ENCODE data around the gene VIL1. TPM values are rescaled to one million over a fixed set of nuclear protein-coding genes. Genes with fewer than 3 reads are reported as not detected.

The VIL1 gene
- total and polyA plus RNA-seq, 9 of the 15 experiments (the other 6 are each of a cell fraction or from before 2014, with no cell fraction given) = 0.51 to 2.7 (median 1.2) TPM

DNA sequence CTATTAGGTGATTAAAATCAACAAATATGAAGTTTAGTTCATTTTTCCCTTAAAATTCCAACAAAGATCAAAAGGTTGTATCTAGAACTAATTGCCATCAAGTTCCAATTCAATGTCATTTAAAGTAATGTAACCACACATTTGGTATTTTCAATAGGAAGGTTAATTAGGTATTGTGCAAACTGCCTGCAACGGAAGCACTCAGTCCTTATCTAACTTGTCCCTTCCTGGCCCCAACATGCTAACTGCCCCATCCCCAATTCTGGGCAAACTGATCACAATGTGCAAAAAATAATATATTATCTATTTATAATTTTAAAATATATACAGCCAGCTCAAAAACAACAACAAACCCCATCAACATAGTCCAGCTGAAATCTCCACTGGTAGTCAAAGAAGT lies 33.2 kb downstream of the VIL1 start:
- Histone ChIP-seq H3K9ac (ENCODE audit: insufficient read depth in 1 of 2, low read depth in 2 of 2, low read length in 2 of 2) (no peak overlapping the region; a peak in 1 of 4 replicates), H3K27ac (ENCODE audit: extremely low read depth, low read depth, low read length) (peak overlapping the region; percentile 47; the same call in 1 of the 3 replicates), H3K27me3 (ENCODE audit: control insufficient read depth in 2 of 2, insufficient read depth in 2 of 2, low read length in 2 of 2) (no peaks in the 10 kb centered on the region), H3K4me3 (no peak overlapping the region), H3K4me2 (ENCODE audit: insufficient read depth, low read length) (no peak overlapping the region), H2AFZ (ENCODE audit: low read depth, low read length) (no peak overlapping the region), H4K20me1 (replicated peaks; ENCODE audit: control insufficient read depth, insufficient read depth, low read length) (no peaks in the 10 kb centered on the region), H3K36me3 (ENCODE audit: control insufficient read depth, insufficient read depth, low read length) (peaks cover 57% of the 10 kb centered on the region), H3K4me1 (replicated peaks in 1 of 2; ENCODE audit: control insufficient read depth in 2 of 2, insufficient read depth in 2 of 2, low read length in 2 of 2) (peaks cover 0 to 3% of the 10 kb centered on the region in 2 experiments; a peak in 2 of 5 replicates), H3K79me2 (ENCODE audit: control insufficient read depth, insufficient read depth, low read length) (no peaks in the 10 kb centered on the region), H3K9me3 (replicated peaks; ENCODE audit: control insufficient read depth, insufficient read depth, low read depth, low read length) (no peaks in the 10 kb centered on the region), H3K9me1 (ENCODE audit: control insufficient read depth, insufficient read depth, low read length) (no peaks in the 10 kb centered on the region)
- intact Hi-C loops (cut with micrococcal nuclease) = loop anchor here (5.0 kb wide), 1 partner anchor 45 kb away; no protein-coding TSS in a partner anchor
- in situ Hi-C loops (cut with MboI) = no loop called here
- CTCF ChIA-PET (ENCODE audit: low intra/inter-chr PET ratio) = no interaction called here
- no TSS peak for BruUV-seq (replicated peaks)
- POLR2A ChIA-PET = no interaction called here
- FAIRE-seq (no peak), ATAC-seq (peak; percentile 59; the same call in 1 of the 3 replicates), DNase-seq (ENCODE audit: extremely low read depth in 1 of 4, low spot score in 3 of 4) (peak in 1 of 4 experiments; percentile 8)
- 0% methylated on average over 1 of the region's 1 CpG for WGBS (ENCODE audit: insufficient coverage, low coverage, missing lambda C conversion rate)
- TF ChIP-seq, protein P1, sequence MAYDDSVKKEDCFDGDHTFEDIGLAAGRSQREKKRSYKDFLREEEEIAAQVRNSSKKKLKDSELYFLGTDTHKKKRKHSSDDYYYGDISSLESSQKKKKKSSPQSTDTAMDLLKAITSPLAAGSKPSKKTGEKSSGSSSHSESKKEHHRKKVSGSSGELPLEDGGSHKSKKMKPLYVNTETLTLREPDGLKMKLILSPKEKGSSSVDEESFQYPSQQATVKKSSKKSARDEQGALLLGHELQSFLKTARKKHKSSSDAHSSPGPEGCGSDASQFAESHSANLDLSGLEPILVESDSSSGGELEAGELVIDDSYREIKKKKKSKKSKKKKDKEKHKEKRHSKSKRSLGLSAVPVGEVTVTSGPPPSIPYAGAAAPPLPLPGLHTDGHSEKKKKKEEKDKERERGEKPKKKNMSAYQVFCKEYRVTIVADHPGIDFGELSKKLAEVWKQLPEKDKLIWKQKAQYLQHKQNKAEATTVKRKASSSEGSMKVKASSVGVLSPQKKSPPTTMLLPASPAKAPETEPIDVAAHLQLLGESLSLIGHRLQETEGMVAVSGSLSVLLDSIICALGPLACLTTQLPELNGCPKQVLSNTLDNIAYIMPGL (CRISPR knock-in tag; IDR thresholded peaks at IDR 0.05) = no peak
- TF ChIP-seq HMGN3 (IDR thresholded peaks at IDR 0.05; ENCODE audit: borderline replicate concordance, extremely low read depth, insufficient read length, low read depth, low read length) (no peak), DPF2 (IDR thresholded peaks at IDR 0.05) (0 out of 2 replicates have a peak, but pooled peaks have one; percentile 44), ZNF830 (CRISPR knock-in tag; IDR thresholded peaks at IDR 0.05) (no peak), FUS (optimal IDR thresholded peaks at IDR 0.05; ENCODE audit: low read depth, low read length) (no peak), CEBPG (CRISPR knock-in tag; IDR thresholded peaks at IDR 0.05) (no peak), CEBPG (tag; conservative IDR thresholded peaks at IDR 0.05 in 1 of 2, IDR thresholded peaks at IDR 0.05 in 1 of 2) (peak in 1 of 2 experiments; percentile 68; a peak in 2 of 4 replicates), ZNF589 (CRISPR knock-in tag; IDR thresholded peaks at IDR 0.05; ENCODE audit: low read depth) (no peak), SNRNP70 (optimal IDR thresholded peaks at IDR 0.05; ENCODE audit: low read depth, low read length) (no peak), ZBTB7A (IDR thresholded peaks at IDR 0.05; ENCODE audit: borderline replicate concordance, control insufficient read depth, low read depth, low read length) (no peak), TEAD4 (IDR thresholded peaks at IDR 0.05; ENCODE audit: low read length) (no peak), TEAD4 (CRISPR knock-in tag; IDR thresholded peaks at IDR 0.05; ENCODE audit: borderline replicate concordance) (no peak), ZNF584 (CRISPR knock-in tag; IDR thresholded peaks at IDR 0.05; ENCODE audit: low read depth) (no peak), ZFP1 (CRISPR knock-in tag; IDR thresholded peaks at IDR 0.05) (no peak), TOE1 (IDR thresholded peaks at IDR 0.05; ENCODE audit: borderline replicate concordance) (no peak), TOE1 (CRISPR knock-in tag; IDR thresholded peaks at IDR 0.05; ENCODE audit: borderline replicate concordance, low read depth) (no peak)
- TF ChIP-seq, protein P2, sequence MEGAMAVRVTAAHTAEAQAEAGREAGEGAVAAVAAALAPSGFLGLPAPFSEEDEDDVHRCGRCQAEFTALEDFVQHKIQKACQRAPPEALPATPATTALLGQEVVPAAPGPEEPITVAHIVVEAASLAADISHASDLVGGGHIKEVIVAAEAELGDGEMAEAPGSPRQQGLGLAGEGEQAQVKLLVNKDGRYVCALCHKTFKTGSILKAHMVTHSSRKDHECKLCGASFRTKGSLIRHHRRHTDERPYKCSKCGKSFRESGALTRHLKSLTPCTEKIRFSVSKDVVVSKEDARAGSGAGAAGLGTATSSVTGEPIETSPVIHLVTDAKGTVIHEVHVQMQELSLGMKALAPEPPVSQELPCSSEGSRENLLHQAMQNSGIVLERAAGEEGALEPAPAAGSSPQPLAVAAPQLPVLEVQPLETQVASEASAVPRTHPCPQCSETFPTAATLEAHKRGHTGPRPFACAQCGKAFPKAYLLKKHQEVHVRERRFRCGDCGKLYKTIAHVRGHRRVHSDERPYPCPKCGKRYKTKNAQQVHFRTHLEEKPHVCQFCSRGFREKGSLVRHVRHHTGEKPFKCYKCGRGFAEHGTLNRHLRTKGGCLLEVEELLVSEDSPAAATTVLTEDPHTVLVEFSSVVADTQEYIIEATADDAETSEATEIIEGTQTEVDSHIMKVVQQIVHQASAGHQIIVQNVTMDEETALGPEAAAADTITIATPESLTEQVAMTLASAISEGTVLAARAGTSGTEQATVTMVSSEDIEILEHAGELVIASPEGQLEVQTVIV (CRISPR knock-in tag; IDR thresholded peaks at IDR 0.05; ENCODE audit: borderline replicate concordance) = no peak
- TF ChIP-seq, protein P3, sequence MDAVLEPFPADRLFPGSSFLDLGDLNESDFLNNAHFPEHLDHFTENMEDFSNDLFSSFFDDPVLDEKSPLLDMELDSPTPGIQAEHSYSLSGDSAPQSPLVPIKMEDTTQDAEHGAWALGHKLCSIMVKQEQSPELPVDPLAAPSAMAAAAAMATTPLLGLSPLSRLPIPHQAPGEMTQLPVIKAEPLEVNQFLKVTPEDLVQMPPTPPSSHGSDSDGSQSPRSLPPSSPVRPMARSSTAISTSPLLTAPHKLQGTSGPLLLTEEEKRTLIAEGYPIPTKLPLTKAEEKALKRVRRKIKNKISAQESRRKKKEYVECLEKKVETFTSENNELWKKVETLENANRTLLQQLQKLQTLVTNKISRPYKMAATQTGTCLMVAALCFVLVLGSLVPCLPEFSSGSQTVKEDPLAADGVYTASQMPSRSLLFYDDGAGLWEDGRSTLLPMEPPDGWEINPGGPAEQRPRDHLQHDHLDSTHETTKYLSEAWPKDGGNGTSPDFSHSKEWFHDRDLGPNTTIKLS (IDR thresholded peaks at IDR 0.05; ENCODE audit: borderline replicate concordance, low read depth) = no peak

Data from K562 (cell line).